NCI-H128 (cell line): ENCODE measurements around the gene NOP9.
A peak's percentile ranks its signal among the peaks of the same experiment; 100 is the strongest.

Experiments
- DNase-seq: peaks from one replicate; lab custom pipeline; 2025; ENCODE audit not compliant: unreplicated experiment; lab: John Stamatoyannopoulos, UW

NOP9 gene

GRCh38 chr14:24282736-24283135 is 16.9 kb upstream of the NOP9 start:
- DNase-seq, result no peak

GRCh38 chr14:24283796-24284460 is 15.7 kb upstream of the NOP9 start:
- DNase-seq, result no peak

GRCh38 chr14:24284501-24285035 is 15.1 kb upstream of the NOP9 start:
- DNase-seq, result no peak

GRCh38 chr14:24285351-24285750 is 14.3 kb upstream of the NOP9 start:
- no peak for DNase-seq

- DNase-seq, result no peak
Measured at GRCh38 chr14:24286996-24287395, 12.7 kb upstream of the NOP9 start.

- no peak for DNase-seq
Measured at GRCh38 chr14:24289649-24290280, 9.9 kb upstream of the NOP9 start.

GRCh38 chr14:24290746-24291145 is 8.9 kb upstream of the NOP9 start:
- DNase-seq, result no peak

GRCh38 chr14:24291446-24292117 is 8.1 kb upstream of the NOP9 start:
- DNase-seq, result no peak

GRCh38 chr14:24292118-24292807 is 7.4 kb upstream of the NOP9 start:
- DNase-seq, result no peak

- DNase-seq, result no peak
Measured at GRCh38 chr14:24293525-24293924, 6.1 kb upstream of the NOP9 start.

- no peak for DNase-seq
Measured at GRCh38 chr14:24296341-24297157, 3.1 kb upstream of the NOP9 start.

GRCh38 chr14:24297190-24297964 is 2.3 kb upstream of the NOP9 start:
- no peak for DNase-seq

- DNase-seq, result no peak
Measured at GRCh38 chr14:24298892-24299254, 777 bp upstream of the NOP9 start.

GRCh38 chr14:24300326-24300980 is 803 bp downstream of the NOP9 start:
- DNase-seq, result no peak

- no peak for DNase-seq
Measured at GRCh38 chr14:24304019-24304387, 4.4 kb downstream of the NOP9 start.

- no peak for DNase-seq
Measured at GRCh38 chr14:24307156-24307574, 7.5 kb downstream of the NOP9 start.

GRCh38 chr14:24307575-24308341 is 8.1 kb downstream of the NOP9 start, which contains the start of gene CIDEB:
CIDEB (minus strand) TSS chr14:24307977; CDS start chr14:24307858, 119 bp downstream.
- peak; percentile 20 for DNase-seq

- DNase-seq, result no peak
Measured at GRCh38 chr14:24308342-24309124, 8.9 kb downstream of the NOP9 start.
